ENCODE data around the gene USP40.

The USP40 gene

DNA sequence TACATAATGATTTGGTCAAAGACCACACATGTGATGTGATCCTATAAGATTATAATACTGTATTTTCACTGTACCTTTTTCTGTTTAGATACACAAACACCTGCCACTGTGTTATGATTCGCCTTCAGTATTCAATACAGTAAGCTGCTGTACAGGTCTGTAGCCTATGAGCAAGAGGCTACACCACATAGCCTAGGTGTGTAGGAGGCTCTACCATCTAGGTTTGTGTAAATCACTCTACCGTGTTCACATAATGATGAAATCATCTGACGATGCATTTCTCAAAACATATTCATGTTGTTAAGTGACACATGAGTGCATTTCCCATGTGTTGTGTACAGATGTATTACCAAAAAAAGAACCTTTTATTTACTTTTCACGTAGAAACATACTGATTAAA is 74.5 kb downstream of the USP40 start:
- no peak for DNase-seq

DNA sequence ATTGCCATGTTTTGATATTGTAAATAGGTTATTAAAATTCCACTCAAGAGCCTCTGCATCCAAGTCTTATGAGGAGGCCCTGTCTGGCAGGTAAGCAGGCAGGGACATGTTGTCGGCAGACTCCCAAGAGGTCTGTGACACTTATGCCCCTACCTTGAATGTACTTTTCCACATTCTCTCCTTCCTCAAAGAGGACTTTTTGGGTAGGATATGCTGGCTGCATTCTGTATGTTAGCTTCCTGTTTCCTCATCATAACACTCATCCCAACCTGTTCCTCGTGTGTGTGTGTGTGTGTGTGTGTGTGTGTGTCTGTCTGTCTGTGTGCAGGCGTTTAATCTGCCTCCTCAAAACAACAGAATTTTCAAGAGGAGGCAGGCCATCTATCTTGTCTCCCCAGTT is 75.3 kb downstream of the USP40 start:
- DNase-seq: no peak

DNA sequence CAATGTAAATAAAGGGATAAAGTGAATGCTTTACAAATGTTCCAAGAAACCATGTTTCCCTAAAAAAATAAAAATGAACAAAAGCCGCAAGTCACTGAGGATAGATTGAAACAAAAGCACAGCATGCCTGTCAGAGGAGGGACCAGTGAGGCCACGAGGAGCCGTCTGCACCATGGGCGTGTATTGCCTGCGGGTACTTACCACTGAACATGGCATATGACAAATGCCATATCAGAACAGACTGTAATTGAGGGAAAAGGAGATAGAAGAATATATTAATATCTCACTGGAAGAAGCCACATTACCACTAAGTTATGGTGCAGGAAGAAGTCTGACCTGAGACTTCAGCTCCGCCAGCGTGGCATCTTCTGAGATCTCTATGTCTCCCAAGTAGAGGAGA is 75.8 kb downstream of the USP40 start:
- no peak for DNase-seq

DNA sequence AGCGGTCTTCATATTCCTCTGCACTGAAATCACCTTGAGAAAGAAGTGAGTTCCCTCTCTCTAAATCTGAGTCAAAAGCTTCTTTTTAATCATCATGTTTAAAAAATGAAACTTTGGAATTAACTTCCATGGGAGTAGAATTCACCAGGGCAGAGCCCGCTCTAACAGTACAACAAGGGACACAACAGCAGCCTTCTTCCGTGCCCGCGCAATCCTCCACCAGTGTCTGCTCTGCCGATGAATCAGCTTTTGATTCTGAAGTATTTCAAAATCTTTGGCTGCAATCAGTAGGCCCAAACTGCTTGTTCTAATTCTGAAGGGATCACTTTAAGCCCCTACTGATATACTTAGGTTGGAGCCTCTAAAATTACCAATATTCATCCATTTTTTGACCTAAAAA is 76.9 kb downstream of the USP40 start:
- no peak for DNase-seq

DNA sequence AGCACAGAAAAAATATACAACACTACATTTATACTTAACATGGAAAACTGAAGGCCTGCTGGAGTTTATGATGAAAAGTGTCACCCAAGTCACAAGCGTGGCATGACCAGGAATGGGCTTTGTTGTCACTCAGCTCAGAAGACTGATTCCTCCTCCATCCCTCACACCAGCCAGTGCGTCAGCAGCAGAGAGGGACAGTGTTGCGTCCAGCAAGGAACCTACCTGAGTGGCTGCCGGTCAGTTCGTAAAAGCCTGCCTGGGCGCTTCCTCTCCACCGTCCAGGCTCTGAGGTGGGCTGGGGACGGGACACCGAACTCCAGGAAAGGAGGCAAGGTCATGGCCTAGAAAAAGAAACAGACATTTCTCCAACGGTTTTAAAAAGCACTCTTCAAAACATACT is 77.4 kb downstream of the USP40 start:
- DNase-seq: no peak

DNA sequence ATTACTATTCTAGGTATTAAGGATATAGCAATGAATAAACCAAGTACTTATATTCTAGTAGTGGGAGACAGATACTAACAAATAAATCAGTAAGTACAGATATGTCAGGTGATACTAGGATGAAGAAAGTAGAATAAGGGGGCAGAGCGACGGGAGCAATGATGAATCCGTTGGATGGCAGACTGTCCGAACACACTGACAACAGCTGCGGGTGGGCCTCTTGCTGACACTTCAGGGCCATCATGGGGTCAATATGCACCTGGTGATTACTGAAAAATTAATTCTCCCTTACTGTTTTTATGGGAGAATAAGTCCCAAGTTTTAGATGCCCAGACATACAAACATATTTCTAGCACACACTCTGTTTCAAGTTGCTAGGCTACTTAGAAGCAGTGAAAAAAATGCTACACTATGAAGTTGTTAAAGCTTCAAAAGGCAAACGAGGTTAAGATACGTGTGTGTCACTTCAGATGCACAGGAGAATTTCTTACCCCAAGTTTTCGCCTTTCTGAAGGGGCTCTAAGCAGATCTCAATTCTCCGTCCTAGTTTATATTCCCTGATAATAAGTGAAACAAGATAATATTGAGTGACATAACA is 78.7 kb downstream of the USP40 start:
- DNase-seq: no peak

DNA sequence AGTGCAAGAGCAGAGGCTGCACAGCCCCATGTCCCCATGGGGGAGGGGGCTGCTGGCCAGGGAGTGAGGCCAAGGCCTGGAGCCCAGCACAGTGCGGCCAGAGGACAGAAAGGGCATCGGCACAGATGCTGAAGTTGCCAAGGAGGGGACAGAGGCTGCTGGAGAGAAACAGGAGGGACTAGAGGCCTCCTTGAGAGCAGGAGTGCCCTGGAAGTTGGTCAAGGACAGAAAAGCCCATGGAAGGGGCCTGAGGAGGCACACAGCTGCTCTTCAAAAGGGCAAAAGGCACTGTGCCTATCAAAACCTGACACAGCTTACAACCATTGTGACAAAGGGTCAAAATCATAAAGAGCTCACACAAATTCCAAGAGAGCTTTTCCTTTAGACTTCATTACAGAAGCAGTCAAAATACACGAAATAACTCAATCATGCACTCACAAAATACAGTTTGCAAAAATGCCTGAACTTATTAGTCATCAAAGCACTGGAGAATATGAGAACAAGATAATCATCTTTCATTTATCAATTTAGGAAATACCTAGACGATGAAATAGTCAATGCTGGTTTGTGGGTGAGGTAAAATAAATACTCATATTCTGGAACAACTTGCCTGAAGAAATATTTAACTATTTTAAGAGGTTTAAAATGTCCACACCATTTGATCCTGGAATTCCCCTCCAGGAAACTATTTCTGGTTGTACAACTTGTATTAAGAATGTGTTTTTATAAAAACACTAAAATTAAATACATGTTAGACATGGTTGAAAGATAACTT is 79.6 kb downstream of the USP40 start:
- no peak for DNase-seq

DNA sequence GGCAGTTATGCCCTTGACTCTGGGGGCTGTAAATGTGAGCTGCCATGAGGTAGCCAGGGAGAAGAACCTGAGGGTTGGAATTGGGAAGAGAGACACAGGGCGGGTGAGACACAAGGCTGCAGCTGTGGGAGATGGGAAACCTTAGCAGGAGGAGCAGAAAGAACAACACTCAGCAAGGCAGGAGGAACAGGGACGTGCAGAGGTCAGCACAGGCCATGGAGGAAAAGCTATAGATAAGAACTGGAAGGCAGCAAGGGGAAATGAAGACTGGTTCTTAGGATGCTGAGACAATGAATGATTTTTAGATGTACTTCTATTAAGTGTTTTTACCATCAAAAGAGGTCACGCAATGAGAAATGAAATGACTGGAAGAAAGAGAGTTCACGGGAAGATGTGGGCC is 80.2 kb downstream of the USP40 start:
- DNase-seq: no peak

DNA sequence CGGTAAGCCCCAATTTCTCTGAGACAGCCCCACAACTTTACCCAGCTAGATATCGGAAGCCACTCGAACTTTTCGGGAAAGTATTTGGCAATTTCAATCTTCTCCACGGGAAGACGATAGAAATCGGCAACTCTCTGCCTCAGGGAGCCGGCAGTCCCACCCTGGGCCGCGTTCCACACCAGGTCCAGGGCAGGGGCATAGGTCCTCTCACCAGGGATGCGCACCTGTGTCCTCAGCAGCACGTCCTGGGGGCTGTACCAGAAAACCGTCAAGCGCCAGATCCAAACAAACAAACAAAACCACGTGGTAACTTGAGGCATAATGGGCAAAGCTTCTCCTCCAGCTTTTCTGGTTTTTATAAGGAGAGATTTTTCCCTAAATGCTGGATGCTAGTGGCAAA is 80.9 kb downstream of the USP40 start:
- DNase-seq: no peak

DNA sequence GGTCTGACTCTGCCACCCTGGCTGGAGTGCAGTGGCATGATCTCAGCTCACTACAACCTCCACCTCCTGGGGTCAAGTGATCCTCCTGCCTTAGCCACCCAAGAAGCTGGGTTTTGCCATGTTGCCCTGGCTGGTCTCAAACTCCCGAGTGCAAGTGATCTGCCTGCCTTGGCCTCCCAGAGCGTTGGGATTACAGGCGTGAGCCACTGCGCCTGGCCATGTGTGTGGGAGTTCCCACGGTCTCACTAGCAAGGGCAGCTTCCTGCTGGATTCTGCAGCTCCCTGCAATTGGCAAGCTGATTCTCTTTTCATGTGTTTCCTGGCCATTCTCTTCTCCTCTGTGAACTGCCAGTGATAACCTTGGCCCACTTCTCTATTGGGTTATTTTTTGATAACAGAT is 84.0 kb downstream of the USP40 start:
- DNase-seq: no peak

DNA sequence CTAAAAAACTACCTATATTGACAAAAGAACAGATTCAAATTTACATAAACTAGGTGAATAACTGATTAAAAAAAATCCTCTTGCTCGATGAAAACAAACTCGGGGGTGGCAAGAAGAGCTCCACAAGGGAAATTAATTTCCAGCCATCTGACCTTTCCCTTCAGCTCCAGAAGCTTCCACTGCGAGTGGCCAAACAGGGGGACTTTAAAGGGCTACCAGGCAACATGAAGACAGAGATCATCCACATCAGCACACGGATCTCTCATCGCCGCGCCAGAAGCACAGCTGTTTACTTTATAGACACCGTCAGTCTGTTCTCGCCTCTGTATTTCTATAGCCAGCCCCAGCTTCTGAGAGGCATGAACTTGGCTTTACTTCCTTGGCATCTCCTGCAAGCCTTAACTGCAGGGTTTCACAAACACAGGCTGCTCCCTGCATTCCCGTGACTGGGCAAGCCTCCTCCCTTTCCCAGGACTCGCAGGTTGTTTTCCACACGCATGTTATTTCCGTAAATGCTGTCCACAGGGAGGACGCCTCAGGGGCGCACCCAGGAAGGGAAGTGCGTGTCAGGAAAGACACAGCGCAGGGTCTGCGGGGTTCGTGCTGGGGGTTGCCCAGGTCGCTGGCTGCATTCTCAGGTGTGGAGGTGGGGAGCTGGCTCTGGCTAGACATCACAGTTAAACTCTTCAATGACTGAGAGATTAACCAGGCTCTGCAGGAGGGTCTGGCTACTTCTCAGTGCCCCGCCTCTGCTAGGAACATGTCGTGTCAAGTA is 85.0 kb downstream of the USP40 start:
- DNase-seq: no peak

DNA sequence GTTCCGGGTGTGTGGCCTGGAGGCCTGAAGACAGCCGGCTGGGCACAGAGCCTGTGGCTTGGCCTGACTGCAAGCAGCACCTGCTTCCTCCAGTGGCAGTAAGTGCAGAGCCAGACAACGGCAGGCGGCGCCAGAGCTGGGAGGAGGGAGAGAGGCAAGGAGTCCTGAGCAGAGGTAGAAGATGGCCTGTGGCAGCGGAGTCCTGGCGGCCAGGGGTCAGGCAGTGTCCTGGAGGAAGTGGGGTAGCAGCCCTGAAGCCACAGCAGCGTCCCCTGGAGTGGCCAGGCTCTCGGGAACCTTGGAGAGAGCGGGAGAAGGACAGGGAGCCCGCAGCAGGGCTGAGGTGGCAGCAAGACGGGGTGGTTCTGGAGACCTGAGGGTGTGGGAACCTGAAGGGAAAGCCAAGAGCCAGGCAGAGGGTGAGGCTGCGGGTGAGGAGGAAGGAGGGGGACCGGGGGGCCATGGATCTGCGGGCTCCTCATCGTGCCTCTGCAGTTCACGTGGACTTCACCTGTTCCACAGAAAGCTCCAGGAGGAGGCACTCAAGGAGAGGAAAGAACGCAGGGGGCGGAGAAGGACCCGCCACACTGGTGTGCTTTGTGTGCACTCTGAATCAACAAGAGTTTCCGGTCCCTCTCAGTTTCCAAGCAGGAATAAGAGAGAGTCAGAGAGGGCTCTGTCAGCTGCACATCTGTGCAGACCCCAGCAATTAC is 85.9 kb downstream of the USP40 start:
- no peak for DNase-seq

DNA sequence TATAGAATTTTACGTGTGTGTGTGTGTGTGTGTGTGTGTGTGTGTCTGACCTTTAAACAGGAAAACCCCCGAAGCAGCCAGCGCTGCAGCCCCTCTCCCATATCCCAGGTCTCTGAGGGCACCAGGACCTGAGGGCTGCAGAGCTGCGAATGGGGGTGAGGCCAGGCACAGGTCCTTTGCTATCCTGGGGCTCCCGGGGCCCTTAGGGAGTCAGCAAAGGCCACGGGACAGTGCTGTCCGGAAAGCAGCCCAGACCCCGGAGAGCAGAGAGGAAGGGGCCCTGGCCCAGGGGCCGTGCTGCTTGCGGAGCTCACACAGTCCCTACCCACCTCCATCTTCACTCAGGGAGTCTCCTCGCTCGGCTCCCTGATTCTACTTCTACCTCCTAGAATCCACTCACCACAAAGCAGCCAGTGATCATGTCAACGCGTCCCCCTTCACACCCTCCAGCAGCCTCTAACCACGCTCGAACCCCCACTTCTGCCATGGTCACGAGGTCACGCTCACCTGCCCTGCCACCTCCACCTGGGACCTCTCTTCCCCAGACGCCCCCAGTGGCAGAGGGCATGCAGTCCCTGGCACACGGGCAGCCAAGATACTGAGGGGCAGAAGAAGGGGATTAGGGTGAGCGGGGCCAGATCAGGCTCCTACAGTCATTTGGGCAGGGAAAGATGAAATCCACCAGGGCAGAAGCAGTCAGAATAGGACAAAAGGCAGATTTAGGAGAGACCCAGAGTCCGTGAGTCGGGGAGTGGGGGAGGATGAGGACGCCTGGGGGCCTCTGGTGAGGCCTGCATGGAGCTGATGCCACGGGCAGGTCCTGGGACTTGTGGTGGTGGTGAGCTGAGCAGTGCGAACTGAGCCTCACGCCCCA is 86.7 kb downstream of the USP40 start:
- DNase-seq: no peak

DNA sequence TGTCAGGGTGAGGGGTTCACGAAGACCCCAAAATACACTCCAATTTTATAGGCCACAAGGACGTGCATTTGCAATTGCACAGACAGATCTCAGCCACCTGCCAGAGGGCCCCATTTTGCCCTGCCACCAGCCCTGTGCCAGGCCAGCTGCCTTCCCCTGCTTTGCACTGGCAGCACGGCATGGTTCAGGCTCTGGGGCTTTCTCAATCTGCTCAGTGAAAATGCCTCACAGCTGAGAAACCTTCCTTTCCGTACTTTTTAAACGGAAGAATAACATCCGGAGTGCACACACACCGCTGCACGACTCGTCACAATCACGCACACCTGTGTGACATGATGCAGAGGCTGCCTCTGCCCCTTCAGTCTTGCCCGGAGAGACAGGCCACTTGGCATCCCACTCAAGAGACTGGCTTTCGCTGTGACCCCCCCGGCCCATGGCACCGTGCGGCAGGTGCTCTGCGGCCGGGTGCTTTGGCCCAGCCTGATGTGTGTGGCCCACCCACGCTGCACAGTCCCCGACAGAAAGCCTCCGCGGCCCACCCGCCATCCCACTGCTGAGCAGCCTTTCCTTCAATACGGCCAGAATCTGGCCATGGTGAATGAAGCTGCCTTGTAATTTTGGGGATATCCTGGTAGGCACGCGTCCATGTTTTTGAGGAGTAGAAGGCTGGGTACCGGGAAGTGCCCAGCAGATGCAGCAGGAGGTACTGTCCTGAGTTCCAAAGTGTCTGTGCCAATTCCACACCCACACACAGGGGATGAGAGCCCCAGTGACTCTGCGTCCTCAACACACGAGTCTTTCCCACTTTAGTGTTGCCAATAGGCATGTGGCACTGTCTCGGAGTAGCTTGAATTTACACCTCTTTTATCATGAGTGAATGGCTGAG is 88.8 kb downstream of the USP40 start:
- no peak for DNase-seq

DNA sequence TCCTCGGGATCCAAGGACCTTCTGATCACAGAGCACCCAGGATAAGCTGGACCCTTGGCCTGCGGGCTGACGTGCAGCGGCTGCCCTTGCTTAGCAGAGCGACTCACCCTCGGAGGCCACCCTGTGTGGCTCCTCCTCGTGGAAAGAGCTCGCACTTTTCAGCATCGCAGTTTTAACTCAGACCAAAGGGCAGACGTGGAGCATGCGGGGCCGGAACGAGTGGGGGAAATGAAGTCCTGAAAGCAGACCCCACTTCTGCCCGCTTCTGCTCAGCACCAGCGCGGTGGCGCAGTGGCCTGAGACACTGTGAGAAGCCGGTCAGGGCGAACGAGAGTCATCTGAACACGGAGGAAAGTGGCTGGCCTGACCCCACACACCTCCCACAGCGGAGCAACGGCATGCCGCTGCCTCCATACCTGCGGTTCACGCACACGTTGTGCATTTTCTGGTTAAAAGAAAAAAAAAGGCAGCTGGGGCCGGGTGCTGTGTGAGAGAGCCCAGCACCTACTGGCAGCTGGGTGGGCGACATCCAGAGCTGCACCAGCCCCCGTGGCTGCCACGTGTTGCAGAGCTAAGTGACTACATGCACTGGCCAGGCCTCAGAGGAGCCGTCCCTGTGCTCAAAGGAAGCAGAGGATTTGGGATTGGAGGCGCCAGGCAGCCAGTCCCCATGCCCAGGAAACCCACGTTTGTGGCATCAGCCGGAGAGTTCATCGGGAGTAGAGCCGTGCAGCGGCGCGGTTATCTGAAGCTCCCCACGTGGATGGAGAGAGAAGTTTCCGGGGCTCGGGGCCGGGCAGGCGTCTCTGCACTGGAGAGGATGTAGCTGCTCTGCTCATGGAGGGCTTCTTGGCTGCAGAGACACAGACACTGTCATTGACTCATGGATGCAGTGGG is 89.7 kb downstream of the USP40 start:
- DNase-seq: no peak

DNA sequence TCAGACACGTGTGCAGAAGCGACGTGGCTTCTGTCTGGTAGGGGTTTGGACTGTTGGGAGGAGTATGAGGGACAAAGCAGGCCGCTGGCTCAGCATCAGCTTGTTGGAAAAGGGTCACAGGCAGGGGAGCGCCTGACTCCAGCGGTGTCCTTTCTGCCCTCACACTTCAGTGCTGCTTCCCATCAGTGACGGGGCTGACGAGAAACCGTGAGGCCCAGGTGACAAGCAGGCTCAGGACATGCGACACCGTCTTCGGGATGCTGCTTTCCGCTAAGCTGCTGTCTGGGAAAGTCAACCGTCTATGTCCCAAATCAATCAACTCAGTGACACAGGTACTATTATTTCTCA is 90.5 kb downstream of the USP40 start:
- no peak for DNase-seq

DNA sequence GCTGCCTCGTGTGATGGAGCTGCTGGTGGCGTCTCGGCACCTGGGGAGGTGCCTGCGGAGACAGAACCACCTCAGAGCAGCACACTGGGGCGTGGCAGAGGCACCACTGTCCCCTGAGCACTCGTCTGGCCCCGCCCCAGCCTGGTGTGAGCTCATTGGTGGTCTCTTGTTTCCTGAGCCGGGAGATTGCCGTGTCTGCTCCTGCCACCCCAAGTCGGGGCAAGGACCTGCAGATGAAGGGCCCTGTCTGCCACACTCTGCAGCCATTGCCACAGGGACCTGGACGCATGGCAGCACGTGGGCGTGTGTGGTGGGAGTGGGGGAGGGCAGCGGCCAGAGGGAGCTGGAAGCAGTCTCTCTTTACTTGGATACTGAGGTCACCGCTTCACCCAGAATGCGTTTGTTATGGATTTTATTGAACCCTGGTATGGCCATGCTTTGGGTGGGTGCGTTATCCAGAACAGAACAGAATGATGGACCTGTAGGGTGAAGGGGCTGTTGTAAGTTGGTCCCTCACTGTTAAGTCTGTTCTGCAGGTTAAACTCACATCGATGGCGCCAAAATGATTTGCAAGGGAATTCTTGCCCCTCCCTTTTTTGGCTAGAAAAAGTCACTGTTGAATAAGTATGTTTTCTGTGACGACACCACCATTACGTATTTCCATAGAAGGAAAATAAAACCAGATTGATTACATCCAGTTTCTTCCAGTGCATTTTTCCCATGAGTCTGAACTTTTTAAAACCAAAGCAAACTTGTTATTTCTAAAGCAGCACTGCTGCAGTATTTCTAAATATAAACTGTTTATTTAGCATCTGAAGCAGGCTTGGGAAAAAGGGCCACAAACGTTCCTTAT is 92.0 kb downstream of the USP40 start:
- no peak for DNase-seq

DNA sequence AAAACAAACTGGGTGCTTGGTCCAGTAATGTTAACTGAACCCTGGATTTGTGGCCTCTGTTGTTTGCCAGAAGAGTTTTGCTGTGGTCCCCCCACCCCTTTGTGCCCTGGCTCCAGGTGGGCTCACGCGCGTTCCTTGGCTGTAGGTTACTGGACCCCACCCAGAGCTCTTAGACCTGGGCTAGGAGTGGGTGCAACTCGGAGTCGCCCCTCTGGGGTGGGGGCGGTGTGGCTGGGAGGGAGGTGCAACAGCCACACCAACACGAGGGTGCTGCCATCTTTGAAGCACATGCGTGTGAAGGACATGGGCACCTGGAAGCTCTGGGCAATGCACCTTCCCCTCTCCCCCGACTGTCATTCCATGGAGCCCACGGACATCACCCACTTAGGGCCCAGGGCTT is 92.7 kb downstream of the USP40 start:
- no peak for DNase-seq

DNA sequence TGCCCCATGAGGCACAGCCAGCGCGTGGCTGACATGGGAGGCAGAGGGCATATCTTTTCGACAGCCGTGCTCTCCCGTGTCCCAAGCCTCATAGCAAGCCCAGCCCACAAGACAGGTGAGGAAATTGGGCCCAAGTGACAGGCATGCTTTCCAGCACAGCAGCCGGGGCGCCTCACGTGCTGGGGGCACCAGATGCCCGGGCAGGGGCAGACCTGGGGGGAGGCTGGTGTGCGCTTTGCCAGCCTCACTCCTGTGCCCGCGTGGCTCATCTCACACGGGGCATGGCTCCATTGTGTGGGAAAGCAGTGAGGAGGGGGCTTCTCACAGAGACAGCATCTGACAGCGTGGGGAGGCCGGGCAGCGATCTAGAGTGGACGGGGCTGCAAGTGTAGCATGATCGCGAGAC is 93.2 kb downstream of the USP40 start:
- DNase-seq: no peak
